ENCODE data around the gene SEL1L.
"Not testable (repeated sequence)": the region's sequence is repeated elsewhere in the genome, so short reads cannot be mapped to it uniquely, and the experiment has no call there.

Gene SEL1L

GRCh38 chr14:81474685-81475324 lies 58.8 kb downstream of the SEL1L start:
- no peak for DNase-seq (ENCODE audit: low spot score)
- Histone ChIP-seq H3K4me3 (no peak overlapping the region), H3K27ac (no peak overlapping the region)
- TF ChIP-seq CTCF (IDR thresholded peaks at IDR 0.05) = no peak

- no peak overlapping the region for H3K27ac ChIP-seq
- H3K4me3 ChIP-seq = no peak overlapping the region
- no peak for TF ChIP-seq CTCF (IDR thresholded peaks at IDR 0.05)
- DNase-seq (ENCODE audit: low spot score) = no peak
Observed at GRCh38 chr14:81474148-81474492, 59.5 kb downstream of the SEL1L start.

- Histone ChIP-seq H3K27ac (no peak overlapping the region), H3K4me3 (no peak overlapping the region)
- TF ChIP-seq CTCF (IDR thresholded peaks at IDR 0.05) = no peak
- no peak for DNase-seq (ENCODE audit: low spot score)
Observed at GRCh38 chr14:81473456-81474147, 60.1 kb downstream of the SEL1L start.

- H3K27ac ChIP-seq = no peak overlapping the region
- H3K4me3 ChIP-seq = no peak overlapping the region
- no peak for TF ChIP-seq CTCF (IDR thresholded peaks at IDR 0.05)
- no peak for DNase-seq (ENCODE audit: low spot score)
Observed at GRCh38 chr14:81472096-81472800, 61.4 kb downstream of the SEL1L start.

- TF ChIP-seq CTCF (IDR thresholded peaks at IDR 0.05) = no peak
- Histone ChIP-seq H3K4me3 (no peak overlapping the region), H3K27ac (no peak overlapping the region)
- no peak for DNase-seq (ENCODE audit: low spot score)
Observed at GRCh38 chr14:81471062-81471461, 62.6 kb downstream of the SEL1L start.

GRCh38 chr14:81470557-81470826 lies 63.2 kb downstream of the SEL1L start:
- DNase-seq (ENCODE audit: low spot score); H3K27ac ChIP-seq: not testable (repeated sequence)

GRCh38 chr14:81466854-81467253 lies 66.8 kb downstream of the SEL1L start:
- Histone ChIP-seq H3K4me3 (no peak overlapping the region), H3K27ac (no peak overlapping the region)
- DNase-seq (ENCODE audit: low spot score) = no peak
- TF ChIP-seq CTCF (IDR thresholded peaks at IDR 0.05) = no peak

More at GRCh38 chr14:81470557-81470826, 63.2 kb downstream of the SEL1L start:
- H3K4me3 ChIP-seq = not testable (repeated sequence)

All from coronary artery (tissue), 2 donors.